GM18508 (cell line): ENCODE data around the gene ITIH6.
"Not testable (repeated sequence)": the region's sequence is repeated elsewhere in the genome, so short reads cannot be mapped to it uniquely, and the experiment has no call there.

Experiments
- ATAC-seq: cut with Tn5 transposase; IDR thresholded peaks from one replicate; pipeline ENCODE4 v1.9.1; 2021; ENCODE audit warnings: moderate number of reproducible peaks; ENCODE audit not compliant: insufficient read depth, unreplicated experiment

Gene ITIH6

DNA sequence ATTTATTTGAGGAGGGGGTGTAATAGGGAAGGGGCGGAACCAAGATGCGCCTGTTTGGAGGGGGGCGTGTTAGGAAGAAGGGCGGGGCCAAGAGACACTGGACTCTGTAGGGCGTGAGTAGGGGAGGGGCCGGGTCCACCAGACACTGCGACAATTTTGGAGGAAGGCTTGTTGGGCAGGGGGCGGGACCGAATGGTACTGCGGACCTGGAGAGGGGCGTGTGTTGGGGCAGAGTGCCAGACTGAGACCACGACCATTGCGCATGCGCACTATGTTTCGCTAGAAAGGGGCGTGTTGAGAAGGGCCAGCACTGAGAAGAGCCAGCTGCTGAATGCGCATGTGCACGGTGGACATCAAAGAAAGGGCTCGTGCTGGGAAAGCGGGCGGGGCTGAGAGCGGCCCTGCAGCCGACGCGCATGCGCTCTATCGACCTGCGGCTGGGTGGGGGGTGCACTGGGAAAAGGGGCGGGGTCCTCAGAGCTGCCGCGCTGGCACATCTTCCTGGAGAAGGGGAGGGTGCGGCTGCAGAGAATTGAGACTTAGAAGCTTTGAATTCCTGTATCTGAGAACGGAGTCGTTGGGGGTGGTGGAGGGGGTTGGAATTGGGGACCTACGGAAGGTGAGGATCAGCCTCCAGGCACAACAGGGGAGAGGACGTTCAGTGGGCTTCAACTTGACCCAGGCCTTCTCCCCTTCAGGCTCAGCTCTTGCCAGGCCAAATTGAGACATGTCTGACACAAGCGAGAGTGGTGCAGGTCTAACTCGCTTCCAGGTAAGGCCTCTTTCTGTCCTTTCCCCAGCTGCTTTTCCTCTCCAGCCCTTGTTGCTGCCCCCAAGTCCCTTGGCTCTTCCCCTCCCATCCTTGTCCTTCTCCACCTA, 10.8 kb upstream of the ITIH6 start:
- peak; percentile 74 for ATAC-seq

GRCh38 chrX:54808109-54808604, 10.1 kb upstream of the ITIH6 start:
- no peak for ATAC-seq

- ATAC-seq = no peak
Measured at GRCh38 chrX:54807524-54808108, 9.6 kb upstream of the ITIH6 start, which contains the start of gene MAGED2. Gene MAGED2 (plus strand): TSS chrX:54807745. CDS start chrX:54809332, 1,587 bp downstream.

GRCh38 chrX:54799046-54799445, 991 bp upstream of the ITIH6 start:
- no peak for ATAC-seq

DNA sequence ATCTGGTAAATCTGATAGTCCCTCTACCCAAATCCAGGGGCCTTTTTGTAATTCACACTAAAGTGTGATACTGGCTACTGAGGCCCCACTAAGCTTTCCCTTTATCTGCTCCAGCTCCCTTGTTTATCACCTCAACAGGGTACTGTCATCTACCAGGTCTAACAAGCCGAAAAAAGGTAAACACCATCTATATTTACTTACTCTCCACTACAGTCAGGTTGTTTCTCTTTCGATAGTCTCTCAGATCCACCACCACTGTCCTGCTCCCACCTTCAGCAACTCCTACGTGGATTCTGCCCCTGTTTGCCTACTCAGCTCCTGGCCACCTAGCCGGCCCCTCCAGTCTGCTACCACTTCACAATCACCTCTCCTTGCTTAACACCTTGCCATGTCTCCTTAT, 3.3 kb downstream of the ITIH6 start:
- no peak for ATAC-seq

DNA sequence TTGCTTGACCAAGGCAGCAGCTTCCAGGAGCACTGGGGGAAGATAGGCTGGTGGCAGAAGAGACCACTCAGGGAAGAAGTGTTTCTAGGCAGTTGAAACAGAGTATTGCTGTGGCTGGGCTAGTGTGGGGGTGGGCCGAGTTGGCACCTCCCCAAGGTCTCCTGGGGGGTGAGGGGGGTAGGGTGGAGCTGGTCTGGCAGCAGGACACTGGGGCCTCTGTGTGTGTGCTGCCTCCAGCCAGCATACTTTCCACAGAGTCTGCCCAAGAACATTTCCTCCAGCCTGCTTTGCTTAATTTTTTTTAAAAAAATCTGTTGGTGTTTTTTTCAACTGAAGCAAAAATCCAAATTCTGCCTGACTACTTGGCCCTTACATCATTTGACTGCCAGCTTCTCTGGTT, 4.0 kb downstream of the ITIH6 start:
- ATAC-seq = no peak

DNA sequence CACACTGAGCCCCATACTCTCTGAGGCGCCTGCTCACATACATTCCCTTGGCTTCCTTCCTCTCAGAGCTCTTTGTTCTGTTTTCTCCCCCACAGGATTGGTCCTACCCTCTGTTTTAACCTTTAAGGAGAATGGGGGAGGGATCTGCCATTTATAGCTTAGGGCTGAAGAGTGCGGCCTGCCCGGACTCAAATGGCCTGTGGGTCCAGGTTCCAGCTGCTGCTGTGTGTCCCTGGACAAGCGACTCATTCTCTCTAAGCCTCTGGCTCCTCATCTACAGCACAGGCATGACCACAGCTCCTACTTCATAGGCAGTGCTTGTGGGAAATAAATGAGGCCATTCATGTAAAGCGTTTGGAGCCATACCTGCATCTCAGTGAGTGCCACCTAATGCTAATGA, 8.7 kb downstream of the ITIH6 start:
- ATAC-seq = not testable (repeated sequence)

GRCh38 chrX:54788446-54788845, 9.6 kb downstream of the ITIH6 start:
- no peak for ATAC-seq

- no peak for ATAC-seq
Measured at GRCh38 chrX:54786967-54787366, 11.1 kb downstream of the ITIH6 start.

DNA sequence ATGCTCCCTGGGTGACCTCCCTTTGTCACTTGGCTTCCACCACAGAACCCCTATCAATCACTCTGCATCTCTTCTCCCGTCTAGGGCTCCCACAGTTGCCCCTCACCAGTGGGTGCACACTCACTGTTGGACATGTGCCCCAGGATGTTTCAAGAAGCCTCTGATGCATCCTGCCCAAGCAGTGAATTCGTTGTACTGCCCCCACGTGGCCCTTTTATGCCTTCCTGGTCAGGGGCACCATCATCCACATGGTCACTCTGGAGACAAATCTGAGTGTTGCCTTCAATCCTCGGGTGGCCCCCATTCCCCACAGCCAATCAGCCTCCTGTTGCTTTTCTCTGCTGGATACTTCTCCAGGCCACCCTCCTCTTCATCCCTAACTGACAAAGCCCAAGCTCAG, 12.2 kb downstream of the ITIH6 start:
- ATAC-seq = no peak

DNA sequence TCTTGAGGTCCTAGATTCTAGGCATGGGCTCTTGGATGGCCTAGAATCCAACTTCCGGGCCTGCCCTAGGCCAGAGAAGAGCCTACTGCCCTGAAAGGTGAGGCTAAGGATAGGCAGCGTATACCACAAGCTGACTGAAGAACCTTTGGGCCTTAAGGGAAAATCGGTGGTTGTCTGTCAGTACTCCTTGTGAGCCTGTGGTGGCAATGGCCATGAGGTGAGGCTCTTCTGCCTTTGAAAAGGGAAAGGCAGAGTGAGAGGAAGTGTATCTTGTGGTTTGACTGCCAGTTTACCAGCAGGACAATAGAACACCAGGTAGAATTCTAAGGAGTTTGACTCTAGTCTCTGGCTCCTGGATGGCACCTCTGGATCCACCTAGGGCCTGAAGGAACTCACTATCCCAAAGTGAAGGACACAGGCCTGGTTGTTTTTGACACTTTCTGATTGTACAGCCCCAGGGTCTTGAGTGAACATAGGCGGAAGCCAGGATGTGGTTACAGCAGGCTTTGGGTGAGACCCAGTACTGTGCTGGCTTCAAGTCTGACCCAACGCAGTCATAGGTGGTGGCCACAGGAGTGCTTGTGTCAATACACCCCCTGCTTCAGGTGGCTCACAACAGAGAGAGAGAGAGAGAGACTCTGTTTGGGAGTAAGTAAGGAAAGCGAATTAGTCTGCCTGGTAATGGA, 20.9 kb downstream of the ITIH6 start:
- no peak for ATAC-seq

DNA sequence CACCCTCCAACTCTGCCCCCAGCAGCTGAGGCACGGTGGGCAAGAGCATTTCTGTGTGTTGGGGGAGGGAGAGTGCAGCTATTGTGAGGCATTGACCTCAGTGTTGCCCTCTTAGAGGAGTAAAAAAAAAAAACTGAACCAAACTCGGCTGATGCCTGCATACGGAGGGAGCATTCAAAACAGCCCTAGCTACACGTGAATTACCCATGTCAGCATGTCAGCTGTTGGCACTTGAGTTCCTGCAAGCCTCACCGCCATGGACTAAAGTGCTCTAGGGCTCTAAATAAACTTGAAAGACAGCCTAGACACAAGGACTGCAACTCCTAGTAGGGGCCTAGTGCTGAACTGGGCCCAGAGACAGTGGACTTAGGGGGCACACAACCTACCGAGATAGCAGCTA, 22.0 kb downstream of the ITIH6 start:
- no peak for ATAC-seq

DNA sequence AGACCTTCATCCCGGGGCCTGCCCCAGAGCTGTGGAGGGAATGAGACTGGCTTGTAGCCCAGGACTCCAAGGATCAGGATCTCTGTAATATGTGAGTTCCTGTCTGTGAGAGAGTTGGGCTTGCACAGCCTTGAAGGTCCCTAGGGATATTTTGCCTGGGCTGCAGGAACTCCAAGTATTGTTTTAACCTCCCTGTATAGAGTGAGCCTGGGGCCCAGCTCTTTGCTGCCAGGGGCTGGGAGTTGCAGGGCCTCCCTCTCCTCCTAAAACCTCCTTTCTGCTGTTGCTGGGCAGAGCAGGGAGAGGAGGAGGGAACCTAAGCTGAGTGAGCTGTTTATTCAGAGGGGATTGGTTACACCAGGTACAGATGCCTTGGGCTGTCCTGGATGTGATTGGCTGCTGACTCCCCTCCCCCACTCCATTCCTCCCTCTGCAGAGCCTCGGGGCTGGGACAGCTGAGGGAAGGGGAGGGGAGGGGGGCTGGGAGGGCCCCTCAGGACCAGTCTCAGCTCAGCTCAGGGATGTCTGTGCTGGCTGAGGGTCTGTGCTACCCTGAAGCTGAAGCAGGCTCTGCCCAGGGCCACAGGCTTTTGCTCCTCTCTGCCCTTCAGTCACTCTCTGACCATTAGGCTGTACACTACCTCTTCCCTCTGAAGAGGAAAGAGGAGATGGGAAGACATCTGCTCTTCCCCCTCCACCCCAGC, 23.5 kb downstream of the ITIH6 start:
- not testable (repeated sequence) for ATAC-seq

DNA sequence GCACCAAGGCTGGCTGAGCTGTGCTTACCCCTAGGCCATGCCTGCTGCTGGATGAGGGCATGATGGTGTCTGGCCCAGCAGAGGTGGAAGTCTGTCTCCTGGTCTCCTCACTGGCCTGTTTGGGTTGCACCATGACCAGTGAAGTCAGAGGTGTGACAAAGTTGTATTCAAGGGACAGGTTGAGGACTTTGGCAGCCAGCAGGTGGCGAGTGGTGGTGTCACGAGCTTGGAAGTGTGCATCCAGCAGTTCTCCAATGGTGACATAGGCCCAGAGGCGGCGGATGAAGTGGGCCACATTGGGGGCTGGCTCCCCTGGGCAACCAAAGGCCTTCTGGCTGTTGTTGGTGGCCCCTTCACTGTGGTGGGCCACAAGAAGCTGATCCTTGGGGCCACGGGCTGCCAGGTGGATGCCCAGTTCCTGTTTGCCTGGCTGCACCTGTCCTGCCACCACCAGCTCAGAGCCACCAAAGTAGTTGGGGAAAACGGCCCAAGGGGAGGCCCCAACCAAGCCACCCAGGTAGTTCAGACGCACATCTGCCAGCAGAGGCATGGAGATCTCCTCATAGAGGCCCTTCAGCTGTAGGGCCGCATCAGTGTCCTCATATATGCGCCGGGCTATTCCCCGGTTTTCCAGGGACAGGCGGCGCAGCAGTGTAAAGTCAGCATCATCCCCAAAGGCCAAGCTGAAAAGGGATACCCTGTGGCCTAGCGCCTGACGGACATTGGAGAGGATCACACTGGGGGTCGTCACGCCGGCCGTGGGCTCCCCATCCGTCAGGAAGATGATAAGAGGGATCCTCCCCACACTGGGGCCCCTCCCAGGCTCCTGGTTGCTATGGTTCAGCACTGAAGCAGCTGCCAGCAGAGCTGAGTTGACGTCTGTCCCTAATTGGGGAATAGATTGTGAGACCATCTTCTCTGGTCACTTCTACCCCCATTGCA, 39.7 kb downstream of the ITIH6 start:
- no peak for ATAC-seq

- ATAC-seq = no peak
Measured at GRCh38 chrX:54754854-54755253, 43.2 kb downstream of the ITIH6 start.

GRCh38 chrX:54748626-54749025, 49.4 kb downstream of the ITIH6 start:
- no peak for ATAC-seq

- no peak for ATAC-seq
Measured at GRCh38 chrX:54747733-54748393, 50.2 kb downstream of the ITIH6 start.

GRCh38 chrX:54746928-54747327, 51.1 kb downstream of the ITIH6 start:
- ATAC-seq = no peak

DNA sequence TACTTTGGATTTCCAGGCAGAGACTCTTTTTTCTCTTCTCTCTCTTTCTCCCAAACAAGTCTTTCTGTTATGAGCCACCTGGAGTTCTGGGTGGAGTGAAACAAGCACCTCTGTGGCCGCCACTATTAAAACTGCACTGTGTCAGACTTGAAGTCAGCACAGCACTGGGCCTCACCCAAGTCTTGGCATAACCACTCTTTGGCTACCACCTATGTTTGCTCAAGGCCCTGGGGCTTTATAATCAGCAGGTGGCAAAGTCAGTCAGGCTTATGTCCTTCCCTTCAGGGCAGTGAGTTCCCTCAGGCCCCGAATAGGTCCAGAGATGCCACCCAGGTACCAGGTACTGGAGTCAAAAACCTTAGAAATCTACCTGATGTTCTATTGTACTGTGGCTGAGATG, 52.4 kb downstream of the ITIH6 start:
- no peak for ATAC-seq
